GM18868 (cell line): ENCODE data around the gene CLIC6.

Experiments
- ATAC-seq: cut with Tn5 transposase; IDR thresholded peaks from one replicate; pipeline ENCODE4 v1.9.1; 2021; ENCODE audit warnings: mild to moderate bottlenecking, moderate library complexity; ENCODE audit not compliant: unreplicated experiment

Gene CLIC6

DNA sequence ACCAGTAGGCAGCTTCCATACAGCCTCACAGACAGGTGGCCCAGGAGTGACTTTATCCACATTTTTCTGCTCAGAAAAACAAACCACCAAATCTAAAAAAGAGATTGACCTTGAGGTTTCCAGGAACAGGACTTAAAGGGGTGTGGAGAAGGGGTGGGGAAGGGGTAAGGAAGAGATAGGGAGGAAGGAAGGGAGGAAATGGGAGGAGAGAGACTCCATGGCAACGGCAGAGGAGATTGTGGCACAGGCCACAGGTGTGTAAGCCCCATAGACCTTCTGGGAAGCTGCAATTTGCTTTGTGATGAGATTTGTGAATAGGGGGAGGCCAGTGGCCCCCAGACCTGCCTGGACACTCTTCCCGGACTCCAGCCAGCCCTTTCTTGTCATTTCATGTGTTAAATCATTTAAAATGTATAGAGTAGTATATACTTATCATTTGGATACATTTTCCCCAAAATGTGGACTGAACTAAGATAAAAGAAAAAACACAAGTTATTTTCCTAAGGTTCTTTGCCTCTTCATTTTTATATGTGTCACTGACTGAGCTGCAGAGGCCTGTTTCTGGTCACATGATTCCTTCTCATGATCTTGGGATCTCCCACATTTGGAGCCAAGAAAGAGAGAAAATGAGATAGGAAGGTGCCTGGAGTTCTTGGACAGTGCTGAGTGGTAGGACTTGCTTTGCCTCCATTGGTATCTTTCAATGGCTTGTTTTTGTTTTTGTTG, 55.5 kb downstream of the CLIC6 start:
- no peak for ATAC-seq

DNA sequence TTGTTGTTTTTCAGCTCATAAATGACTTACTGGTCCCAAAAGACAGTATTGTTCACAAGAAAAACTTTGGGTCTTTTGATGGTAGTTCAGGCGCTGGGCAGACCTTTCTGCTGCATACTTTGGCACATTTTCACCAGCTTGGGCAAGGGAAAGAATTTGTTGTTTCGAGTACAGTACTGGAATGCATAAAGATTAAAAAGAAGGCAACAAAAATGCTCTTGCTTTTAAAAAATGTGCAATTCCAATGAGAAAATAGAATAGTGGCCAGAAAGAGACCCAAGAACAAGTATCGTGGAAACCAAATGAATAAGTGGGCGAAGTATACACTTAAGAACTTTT, 56.0 kb downstream of the CLIC6 start:
- ATAC-seq = no peak

DNA sequence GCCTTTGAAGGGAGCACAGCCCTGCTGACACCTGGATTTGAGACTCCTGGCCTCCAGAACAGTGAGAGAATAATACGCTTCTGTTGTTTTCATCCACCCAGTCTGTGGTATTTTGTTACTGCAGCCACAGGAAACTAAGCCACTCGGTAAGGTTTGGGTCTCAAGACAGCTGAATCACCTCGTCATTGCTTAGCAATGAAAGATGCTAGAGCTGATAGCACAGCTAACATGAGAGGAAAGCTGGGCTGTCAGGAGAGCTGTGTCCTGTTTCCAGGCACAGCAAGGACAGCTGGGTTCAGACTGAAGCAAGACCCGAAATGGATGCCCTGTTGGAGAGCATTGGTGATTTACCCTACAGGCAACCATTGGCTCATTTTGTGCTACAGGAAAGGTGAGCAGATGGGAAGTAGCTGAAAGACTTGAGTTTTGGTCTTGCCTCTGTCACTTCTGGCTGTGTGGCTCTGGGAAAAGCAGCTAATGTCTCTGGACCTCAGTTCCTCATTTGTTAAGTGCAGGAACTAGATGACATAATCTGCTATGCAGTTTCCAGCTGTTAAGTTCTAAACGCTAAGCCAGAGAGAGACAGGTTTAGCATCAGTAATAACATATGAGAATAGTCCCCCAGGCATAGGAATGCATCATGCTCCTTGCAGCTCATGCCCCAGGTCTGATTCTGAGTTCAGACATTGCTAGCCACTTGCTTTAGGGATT, 58.0 kb downstream of the CLIC6 start:
- ATAC-seq = no peak

DNA sequence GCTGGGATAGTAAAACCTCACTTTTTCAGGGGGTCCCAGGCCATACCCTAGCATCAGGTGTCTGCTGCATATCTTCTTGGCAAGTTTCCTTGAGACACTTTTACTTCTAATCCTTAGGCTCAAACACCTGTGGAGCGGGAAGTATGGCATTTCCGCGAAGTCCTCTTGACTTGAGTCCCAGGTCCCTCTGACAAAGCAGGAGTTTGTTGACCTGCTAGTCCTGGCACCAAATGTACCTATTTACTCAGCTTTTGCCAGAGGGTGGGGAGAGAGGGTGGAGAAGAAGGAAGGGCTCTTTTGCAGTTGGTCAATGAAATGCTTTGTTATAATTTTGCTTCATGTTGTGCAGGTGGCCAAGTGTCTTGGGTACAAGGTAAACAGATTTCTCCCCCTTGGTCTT, 59.7 kb downstream of the CLIC6 start:
- ATAC-seq = no peak

DNA sequence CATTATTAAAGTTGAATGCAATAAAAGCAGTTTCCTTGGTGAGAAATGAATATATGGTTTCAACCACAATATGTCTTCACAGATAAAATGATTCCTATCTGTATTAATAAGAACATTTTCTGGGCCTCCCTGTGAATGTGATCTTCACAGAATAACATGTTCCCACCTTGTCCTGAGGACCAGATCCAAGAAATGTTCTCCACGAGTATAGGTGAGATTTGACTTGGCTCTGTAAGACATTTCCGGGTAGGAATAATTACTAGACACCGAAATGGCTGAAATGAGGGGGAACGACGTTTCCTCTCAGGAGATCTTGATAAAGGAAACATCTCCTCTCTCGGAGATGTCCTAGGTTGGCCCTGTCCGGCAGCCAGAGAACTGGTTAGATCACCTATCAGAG, 61.4 kb downstream of the CLIC6 start:
- ATAC-seq = no peak

DNA sequence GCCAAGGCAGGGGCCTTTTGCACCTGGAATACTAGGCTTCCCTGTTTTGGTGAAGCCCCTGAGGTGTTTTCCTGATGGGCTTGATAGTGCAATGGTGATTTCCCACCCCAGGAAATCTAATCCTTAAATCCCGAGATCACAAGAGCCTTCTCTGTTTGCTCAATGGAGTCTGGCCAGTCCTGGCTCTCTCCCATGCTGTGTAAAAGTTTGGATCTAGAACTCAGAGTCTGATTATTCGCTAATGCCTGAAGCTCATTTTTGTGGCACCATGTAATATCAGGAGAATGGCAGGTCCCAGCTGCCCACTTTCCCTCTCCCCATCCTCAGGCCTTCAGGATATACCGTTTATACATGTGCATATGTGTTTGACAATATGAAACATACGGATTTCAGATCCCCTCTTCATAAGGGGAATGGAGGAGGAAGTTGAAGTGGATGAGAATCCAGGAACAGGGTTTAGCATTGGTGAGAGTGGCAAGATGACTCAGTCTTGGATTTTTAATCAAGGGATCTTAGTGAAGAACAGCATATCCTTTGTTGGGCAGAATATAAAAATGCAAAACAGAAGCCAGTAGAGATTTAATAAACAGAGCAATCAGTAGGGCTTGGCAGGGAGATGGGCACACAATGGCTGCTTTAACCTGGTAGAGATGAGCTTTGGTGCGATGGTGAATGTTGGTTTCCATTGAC, 62.1 kb downstream of the CLIC6 start:
- no peak for ATAC-seq

DNA sequence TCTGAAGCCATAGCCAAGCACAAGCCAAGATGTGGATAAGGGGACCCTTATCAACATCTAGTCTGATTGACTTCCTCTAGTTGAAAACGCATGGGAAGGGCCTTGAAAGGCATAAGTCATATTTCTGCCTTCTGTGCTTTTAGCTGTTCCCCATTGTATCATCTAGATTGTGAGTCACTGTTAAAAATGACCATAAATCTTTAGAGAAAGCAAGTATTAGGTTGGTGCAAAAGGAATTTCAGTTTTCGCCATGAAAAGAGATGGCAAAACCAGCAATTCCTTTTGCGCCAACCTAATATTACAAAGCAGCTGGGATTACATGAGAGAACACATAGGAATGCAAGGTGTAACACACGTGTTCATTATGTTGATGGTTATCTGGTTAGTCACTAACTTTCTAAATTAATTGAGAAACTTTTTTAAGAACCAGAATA, 63.6 kb downstream of the CLIC6 start:
- no peak for ATAC-seq

DNA sequence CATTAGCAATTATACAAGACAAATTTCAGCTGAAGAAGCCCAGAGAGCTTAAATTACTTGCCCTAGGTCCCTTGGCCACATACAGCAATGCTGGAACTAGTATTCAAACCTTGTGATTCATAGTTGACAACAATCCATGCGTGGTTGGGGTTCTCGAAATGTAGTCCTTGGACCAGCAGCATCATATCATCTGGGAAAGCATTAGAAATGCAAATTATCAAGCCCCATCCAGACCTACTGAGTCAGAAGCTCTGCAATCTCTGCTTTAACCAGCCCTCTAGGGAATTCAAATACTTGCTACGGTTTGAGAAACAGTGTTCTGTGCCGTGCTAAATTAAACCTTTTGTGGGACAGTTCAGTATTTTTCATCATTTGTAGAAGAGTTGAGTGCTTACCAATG, 65.1 kb downstream of the CLIC6 start:
- no peak for ATAC-seq

DNA sequence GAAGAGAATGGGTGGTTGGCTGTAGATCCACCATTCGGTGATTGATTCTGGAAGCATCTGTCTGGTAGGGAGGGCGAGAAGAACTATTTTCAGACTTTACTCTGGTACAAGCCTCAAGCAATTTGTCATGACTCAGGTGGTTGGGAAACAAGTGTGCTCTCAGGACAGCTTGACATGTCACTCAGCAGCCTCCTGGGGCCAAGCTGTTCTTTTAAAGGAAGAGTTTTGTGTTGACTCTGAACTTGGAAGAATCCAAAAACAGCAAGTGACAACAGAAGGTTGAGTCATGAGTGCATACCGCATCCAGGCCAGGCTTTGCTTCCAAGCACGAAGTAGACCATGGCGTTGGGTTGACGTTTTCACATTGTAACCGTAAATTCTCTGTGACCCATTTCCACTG, 65.9 kb downstream of the CLIC6 start:
- no peak for ATAC-seq

DNA sequence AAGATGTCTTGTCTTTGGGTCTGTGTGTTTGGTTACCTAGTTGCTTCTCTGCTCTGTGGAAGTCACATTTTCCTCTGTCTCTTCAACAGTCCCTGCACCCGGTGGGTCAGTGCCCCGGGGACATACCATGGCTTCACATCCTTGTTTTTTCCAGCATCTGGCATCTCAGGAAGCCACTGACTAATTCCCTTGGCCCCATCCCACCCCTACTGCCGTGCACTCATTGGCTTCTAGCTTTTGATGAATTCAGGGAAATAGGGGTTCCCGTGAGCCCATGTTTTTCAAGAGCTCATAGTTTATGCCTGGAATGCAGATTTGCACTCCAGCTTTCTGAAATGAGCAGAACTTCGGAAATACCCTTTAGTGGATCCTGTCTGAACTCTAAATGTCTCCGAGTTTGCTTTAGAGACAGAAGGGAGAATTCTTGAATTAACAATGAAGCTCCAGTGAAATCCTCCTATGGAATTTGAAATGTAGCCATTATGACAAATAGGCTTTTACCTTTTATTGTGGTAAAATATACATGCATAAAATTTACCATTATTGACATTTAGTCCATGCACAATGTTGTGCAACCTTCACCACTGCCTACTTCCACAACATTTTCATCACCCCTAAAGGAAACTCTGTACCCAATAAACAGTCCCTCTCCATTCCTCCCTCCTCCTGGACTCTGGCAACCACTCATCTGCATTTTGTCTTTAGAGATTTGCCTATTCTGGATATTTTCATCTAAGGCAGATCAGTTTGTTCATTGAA, 67.5 kb downstream of the CLIC6 start:
- ATAC-seq = no peak

DNA sequence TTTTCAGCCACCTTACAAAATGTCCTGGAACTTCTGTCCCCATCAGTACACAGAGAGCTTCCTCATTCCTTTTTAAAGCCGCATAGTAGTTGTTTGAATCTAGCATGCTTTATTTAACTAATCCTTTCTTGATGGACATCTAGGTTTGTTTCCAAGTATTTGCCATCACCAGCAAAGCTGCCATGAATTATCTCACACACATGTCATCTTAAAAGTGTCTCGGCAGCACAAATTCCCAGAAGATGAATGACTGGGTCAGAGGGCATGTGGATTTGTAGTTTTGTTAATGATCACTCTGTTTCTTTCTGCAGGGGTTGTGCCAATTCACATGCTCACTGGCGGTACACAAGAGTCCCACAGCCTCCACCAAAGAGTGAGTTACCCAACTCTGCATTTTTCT, 68.3 kb downstream of the CLIC6 start:
- ATAC-seq = no peak

DNA sequence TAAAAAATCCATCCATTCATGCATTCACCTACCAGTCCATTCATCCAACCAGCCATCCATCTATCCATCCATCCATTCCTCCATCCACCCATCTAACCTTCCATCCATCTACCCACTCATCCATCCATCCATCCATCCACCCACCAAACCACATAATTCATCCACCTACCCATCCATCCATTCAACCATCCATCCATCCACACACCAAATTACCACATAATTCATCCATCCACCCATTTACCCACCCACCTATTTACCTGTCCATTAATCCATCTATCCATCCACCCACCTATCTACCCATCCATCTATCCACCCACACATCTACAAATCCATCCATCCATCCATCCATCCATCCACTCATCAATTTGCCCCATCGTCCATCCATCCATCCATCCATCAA, 71.4 kb downstream of the CLIC6 start:
- no peak for ATAC-seq

DNA sequence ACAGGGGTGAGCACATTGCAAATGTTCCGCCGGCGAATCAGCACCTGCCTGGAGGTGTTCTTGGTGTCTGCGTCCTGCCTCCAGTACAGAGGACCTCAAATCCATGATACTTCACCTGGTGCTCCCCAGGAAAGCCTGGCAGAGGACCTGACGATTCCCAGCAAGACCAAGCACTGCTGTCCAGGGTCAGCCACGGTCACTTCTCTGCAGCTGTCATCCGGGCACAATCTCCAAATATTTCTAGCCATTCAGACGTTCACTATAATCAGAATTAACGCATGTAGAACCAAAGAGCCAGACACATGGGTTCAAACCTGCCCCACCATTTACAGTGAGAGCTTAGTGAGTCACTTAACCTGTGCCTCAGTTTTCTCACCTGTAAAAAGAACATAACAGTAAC, 74.5 kb downstream of the CLIC6 start:
- no peak for ATAC-seq

DNA sequence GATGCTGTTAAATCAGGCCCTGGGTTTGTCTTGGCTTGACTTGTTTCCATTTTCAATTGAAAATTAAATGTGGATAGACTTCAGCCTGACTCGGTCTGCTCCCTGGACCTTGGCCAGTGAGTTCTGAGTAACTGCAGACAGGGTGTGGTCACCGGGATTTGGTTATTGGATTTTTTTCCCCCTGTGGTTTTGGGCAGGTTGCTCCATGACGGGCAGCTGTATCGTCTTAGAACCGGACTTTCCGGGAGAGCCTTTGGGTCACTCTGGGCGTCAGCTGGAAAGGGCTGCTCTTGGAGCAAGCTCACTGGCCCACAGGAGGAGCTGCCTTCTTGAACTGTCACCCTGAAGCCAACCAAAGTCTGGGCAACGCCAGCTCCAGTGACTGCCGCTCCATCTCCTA, 75.0 kb downstream of the CLIC6 start:
- ATAC-seq = no peak

DNA sequence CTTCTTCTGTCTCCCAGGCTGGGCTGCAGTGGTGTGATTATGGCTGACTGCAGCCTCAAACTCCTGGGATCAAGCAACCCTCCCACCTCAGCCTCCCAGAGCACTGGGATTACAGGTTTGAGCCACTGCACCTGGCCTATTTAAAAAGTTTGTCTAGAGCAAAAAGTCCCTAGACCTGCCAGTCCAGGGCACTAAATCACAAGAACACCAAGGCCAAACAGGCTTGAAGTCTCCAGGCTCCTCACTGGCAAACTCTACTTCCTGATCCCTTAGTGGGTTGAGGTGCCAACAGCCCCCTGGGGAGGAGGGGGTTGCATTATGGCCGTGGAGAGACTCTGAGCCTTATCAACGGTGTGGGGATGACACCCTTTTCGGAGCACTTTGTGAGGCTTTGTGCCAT, 76.0 kb downstream of the CLIC6 start:
- no peak for ATAC-seq

DNA sequence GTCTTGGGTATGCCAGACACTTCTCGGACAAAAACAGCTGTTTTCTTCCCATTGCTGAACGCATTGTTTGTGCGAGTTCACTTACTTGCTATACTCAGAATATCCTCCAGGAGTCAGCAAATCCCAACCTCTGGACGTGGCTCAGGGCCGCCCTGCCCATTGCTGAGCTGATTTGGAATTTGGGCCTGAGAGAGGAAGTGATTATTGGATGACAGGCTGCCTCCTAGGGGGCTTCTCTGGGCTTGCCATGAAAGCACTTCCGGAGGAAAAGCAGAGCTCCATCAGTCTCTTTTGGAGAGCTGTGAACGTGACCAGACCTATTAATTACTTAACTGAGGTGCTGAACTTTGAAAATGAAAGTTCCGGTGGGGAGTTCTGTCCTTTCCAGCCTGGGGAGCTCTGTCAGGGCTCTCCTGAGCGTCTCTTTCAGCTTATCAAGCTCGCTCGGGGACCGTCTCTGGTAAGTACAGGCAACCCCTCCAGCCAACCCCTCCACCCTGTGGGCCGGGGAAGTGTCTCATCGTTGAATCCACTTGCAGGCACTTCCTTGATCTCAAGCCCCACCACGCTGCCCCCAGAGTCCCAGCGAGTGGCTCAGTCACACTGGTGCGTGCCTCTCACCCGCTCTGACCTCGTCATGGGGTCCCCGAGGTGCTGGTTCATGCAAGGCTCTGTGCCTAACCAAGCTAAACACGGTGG, 76.9 kb downstream of the CLIC6 start:
- ATAC-seq = peak; percentile 85

DNA sequence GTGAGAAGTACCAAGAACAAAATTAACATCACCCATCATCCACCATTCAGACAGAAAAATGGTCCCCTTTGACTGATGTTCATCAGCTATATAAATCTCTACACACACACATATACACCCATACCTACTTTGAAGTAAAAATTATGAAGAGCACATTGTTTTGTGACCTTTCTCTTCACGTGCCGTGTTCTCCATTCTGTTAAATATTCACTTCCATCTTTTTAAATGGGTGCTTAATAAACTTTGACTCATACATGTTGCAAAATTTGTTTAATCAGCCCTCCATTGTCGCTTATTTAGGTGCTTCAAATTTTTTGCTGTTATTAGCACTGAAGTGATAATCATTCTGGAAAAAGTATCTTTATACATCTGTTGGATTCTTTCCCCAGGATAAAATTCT, 80.1 kb downstream of the CLIC6 start:
- ATAC-seq = no peak

DNA sequence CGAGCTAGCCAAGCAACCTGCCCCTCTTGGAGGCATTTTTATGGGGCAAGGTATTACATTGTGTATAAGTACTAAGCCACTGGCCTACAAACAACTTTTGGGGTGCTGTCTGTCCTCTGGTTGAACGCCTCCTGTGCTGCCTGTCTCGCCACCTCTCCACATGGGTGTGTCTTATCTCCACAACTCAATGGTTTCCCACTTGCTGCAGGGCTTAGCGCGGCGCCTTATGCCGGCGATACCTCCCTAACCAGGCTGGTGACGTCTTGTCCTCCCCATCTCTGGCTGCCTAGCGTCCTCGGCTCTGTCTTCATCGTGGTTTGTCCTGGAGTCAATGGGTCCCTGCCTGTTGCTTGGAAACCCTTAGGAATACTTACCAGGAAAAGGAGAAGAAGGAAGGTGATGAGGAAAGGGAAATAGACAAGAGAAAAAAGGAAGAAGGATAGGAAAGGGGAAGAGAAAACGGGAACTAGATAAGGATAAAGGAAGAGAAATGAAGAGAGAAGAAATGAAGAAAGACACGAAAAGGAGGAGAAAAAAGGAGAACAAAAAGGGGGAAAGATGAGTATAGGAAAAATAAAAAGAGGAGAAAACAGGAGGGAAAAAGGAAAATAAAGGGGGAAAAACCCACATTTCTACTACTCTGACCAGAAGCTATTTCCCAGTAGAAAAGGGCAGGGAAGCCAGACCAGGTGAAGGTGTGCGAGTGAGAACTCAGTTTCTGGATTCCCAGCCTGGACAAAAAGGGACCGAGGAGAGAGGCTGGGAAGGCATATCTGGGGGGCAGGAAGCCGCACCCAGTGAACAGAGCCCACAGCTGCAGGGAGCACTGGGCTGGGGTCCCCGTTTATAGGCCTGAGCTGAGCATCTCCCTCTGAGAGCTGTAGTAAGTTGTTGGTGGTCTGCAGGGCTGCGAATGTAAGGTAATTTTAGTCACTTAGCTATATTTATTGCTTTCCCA, 86.2 kb downstream of the CLIC6 start:
- ATAC-seq = no peak

DNA sequence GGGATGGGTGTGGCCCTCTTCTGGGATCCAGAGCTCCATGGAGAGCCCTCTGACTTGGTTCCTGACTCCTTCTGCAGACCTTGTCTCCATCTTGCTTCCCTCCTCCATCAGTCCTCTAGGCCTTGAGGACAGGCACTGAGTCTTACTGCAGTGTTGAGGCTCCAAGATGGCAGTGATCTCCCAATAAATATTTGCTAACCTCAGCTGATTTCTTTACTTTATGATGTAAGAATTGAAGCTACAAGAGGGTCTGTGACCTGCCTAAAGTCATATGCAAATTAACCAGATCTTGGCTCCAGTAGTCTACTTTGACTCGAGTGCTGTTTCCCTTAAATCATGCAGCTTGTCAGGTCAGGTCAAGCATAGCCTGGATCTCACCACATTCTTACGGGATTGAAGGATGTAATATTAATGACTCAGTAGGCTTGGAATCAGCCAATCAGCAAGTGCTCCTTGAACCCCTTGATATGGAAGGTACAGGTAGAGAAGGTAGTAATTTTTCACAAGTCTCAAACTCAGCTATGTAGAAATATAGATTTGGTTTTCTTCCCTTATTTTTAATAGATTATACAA, 93.0 kb downstream of the CLIC6 start:
- no peak for ATAC-seq
